ENCODE measurements around the gene CELSR1. TPM values are rescaled to one million over a fixed set of nuclear protein-coding genes. Genes with fewer than 3 reads are reported as not detected.

The CELSR1 gene
- total RNA-seq, 2 donors from 2014 or later = 1.5 to 6.7 TPM

- Histone ChIP-seq H3K36me3 (no peaks in the 10 kb centered on the region), H3K9me3 (peaks cover 6% of the 10 kb centered on the region), H3K4me3 (no peak overlapping the region), H3K27me3 (replicated peaks; ENCODE audit: insufficient read depth) (no peaks in the 10 kb centered on the region), H3K4me1 (ENCODE audit: control insufficient read depth in 1 of 2, low read depth in 2 of 2) (peaks cover 4 to 10% of the 10 kb centered on the region in 2 donors), H3K27ac (no peak overlapping the region)
- ATAC-seq (ENCODE audit: insufficient number of reproducible peaks, low FRiP score, low read depth) = no peak
- TF ChIP-seq, protein P1, sequence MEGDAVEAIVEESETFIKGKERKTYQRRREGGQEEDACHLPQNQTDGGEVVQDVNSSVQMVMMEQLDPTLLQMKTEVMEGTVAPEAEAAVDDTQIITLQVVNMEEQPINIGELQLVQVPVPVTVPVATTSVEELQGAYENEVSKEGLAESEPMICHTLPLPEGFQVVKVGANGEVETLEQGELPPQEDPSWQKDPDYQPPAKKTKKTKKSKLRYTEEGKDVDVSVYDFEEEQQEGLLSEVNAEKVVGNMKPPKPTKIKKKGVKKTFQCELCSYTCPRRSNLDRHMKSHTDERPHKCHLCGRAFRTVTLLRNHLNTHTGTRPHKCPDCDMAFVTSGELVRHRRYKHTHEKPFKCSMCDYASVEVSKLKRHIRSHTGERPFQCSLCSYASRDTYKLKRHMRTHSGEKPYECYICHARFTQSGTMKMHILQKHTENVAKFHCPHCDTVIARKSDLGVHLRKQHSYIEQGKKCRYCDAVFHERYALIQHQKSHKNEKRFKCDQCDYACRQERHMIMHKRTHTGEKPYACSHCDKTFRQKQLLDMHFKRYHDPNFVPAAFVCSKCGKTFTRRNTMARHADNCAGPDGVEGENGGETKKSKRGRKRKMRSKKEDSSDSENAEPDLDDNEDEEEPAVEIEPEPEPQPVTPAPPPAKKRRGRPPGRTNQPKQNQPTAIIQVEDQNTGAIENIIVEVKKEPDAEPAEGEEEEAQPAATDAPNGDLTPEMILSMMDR (IDR thresholded peaks at IDR 0.05) = no peak
- no peak for DNase-seq (ENCODE audit: low spot score)
Observed at GRCh38 chr22:46571642-46572250, 34.3 kb upstream of the CELSR1 start.

DNA sequence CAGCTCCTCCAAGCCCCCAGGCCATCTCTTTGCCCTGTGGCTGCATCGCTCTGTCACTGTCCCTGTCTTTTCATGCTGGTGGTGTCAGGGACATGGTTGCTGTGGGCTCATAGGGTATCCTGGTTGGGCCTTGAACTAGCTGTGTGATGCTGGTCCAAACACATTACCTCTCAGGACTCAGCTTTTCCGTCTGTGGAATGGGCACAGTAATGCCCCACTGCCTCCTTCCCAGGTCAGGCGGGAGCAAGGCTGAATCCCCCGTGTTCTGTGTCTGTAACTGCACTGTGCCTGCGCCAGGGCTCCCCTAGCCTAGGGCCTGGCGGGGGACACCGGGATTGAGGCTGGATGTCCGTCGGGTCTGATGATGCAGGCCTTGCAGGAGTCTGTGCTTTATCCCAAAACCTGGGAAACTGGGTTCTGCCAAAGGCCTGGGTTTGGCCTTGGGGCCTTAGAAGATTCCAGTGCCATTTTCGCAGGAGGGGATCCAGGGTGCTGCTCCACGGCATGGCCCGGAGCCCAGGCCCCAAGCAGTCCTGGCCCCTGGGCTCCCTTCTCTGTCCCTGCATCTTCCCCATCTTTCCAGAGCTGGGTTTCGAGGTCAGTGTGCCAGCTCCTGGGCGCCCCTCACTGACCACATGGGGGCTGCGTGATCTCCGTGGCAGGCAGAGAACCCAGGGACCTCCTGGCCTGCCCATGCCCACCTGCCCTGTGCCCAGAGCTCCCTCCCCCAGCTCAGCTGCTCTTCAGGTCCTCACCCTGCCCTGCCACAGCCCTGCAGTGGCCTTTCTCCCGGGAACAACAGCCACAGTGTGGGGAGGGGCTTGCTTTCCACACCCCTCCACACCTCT is 32.7 kb upstream of the CELSR1 start:
- no peak for DNase-seq (ENCODE audit: low spot score)
- TF ChIP-seq, protein P1 (IDR thresholded peaks at IDR 0.05) = no peak
- H3K4me1 ChIP-seq (ENCODE audit: control insufficient read depth in 1 of 2, low read depth in 2 of 2) = no peaks in the 10 kb centered on the region
- H3K4me3 ChIP-seq = no peak overlapping the region
- no peaks in the 10 kb centered on the region for H3K27me3 ChIP-seq (replicated peaks; ENCODE audit: insufficient read depth)
- peaks cover 6% of the 10 kb centered on the region for H3K9me3 ChIP-seq
- no peak for ATAC-seq (ENCODE audit: insufficient number of reproducible peaks, low FRiP score, low read depth)
- no peaks in the 10 kb centered on the region for H3K36me3 ChIP-seq
- no peak overlapping the region for H3K27ac ChIP-seq

DNA sequence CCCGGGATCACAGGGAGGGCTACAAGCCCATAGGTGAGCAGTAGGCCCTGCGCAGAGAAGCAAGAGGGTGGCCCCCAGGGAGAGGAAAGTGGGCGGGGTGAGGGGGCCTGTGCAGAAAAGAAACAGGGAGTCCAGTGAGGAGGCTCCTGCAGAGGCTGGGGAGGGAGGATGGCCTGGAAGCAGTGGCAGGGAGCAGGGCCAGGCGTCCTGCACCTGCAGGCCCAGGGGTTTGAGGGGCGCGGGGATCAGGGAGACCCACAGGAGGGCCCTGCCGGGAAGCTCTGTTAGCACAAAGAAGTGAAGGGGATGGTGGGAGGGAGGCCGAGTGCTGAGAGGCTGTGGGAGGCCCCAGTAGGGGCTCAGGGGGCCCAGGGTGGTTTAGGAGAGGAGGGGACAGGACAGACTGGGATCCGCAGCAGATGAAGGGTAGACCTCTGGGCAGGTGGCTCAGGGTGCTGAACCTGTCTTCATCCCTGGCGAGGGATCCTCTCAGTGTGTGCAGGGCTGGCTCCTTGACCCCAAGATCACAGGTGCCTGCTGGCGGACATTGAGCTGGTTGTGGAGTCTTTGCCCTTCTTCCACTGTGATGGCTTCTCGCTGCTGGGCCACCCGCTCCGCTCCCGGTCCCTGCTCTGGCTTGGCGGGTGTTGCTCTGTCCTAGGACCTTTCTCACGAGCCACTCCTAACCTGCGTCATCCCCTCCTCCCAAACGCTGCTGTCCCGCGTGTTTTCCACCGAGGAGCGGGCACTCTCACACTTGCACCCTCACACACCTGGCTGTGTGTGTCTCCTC is 31.8 kb upstream of the CELSR1 start:
- Histone ChIP-seq H3K4me3 (no peak overlapping the region), H3K36me3 (no peaks in the 10 kb centered on the region), H3K4me1 (ENCODE audit: control insufficient read depth in 1 of 2, low read depth in 2 of 2) (no peaks in the 10 kb centered on the region), H3K27ac (no peak overlapping the region), H3K9me3 (peaks cover 6% of the 10 kb centered on the region), H3K27me3 (replicated peaks; ENCODE audit: insufficient read depth) (no peaks in the 10 kb centered on the region)
- no peak for DNase-seq (ENCODE audit: low spot score)
- TF ChIP-seq, protein P1 (IDR thresholded peaks at IDR 0.05) = no peak
- ATAC-seq (ENCODE audit: insufficient number of reproducible peaks, low FRiP score, low read depth) = no peak

DNA sequence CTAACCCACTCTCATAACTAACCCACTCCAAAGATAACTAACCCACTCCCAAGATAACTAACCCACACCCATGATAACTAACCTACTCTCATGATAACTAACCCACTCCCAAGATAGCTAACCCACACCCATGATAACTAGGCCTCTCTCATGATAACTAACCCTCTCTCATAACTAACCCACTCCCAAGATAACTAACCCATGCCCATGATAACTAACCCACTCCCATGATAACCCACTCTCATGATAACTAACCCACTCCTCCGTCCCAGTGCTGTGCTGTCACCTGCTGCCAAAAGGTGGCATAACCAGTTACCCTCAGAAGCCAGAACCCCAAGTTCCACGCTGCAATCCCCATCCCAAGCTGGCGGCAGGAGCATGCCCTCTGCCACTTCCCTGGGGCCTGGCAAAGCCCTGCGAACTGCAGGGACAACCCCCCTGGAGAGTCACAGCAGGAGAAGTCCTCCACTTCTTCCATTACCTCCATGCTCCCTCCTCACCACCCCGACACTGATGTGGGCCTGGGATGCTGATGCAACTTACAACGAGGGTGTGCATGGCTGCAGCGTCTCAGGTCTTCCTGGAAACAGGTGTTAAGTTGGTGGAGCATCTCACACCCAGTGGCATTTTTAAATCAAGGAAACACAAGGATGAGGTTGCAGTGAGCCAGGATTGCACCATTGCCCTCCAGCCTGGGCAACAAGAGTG is 30.8 kb upstream of the CELSR1 start:
- TF ChIP-seq, protein P1 (IDR thresholded peaks at IDR 0.05) = no peak
- Histone ChIP-seq H3K4me1 (ENCODE audit: control insufficient read depth in 1 of 2, low read depth in 2 of 2) (peaks cover 0 to 7% of the 10 kb centered on the region in 2 donors), H3K27me3 (replicated peaks; ENCODE audit: insufficient read depth) (no peaks in the 10 kb centered on the region), H3K9me3 (peaks cover 6% of the 10 kb centered on the region), H3K4me3 (no peak overlapping the region), H3K36me3 (no peaks in the 10 kb centered on the region), H3K27ac (no peak overlapping the region)
- DNase-seq (ENCODE audit: low spot score) (no peak), ATAC-seq (ENCODE audit: insufficient number of reproducible peaks, low FRiP score, low read depth) (no peak)

Measured in thoracic aorta (tissue), 2 donors.